NB4 (cell line): Measurements from ENCODE around the gene ZBTB8A.

Source experiments
- POLR2A ChIP-seq: IDR thresholded peaks from 2 replicates; pipeline ENCODE4 v1.6.1; 2011; ENCODE audit warnings: mild to moderate bottlenecking; ENCODE audit not compliant: insufficient read length; ENCODE audit errors: extremely low read depth
- TF ChIP-seq, protein P1 (sequence below): IDR thresholded peaks from one replicate; pipeline ENCODE4 v1.5.1; 2012; ENCODE audit warnings: low read depth, low read length

DNA sequence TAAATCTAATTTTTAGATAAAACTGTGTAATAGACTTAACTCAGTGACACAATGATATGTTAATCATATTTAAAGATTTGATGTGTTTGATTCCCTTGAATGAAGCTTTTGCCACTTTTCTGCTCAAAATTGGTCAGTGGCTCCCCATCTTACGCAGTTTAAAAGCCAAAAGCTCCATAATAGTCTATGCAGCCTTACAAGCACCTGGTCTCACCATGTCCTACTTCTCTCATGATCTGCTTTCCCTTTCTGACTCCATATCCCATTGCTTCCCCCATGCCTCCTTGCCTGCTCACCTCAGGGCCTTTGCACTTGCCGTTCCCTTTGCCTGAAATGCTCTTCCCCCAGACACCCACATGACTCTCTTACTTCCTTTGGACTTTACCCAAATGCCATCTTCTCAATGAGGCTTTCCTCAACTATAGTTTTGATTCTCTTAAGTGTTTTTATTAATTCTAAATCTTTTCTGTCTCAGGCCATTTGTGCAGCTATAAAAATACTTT, 1.9 kb downstream of the ZBTB8A start:
- no peak for TF ChIP-seq POLR2A
- TF ChIP-seq, protein P1, sequence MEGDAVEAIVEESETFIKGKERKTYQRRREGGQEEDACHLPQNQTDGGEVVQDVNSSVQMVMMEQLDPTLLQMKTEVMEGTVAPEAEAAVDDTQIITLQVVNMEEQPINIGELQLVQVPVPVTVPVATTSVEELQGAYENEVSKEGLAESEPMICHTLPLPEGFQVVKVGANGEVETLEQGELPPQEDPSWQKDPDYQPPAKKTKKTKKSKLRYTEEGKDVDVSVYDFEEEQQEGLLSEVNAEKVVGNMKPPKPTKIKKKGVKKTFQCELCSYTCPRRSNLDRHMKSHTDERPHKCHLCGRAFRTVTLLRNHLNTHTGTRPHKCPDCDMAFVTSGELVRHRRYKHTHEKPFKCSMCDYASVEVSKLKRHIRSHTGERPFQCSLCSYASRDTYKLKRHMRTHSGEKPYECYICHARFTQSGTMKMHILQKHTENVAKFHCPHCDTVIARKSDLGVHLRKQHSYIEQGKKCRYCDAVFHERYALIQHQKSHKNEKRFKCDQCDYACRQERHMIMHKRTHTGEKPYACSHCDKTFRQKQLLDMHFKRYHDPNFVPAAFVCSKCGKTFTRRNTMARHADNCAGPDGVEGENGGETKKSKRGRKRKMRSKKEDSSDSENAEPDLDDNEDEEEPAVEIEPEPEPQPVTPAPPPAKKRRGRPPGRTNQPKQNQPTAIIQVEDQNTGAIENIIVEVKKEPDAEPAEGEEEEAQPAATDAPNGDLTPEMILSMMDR: no peak
